Mucosa of descending colon (tissue), 3 donors: Measurements from ENCODE around the gene GDPD3. TPM values are rescaled to one million over a fixed set of nuclear protein-coding genes. Genes with fewer than 3 reads are reported as not detected.

Source experiments
- ATAC-seq: fragments of 200-7000 bp; cut with Tn5 transposase; one replicate; pipeline ENCODE4 v1.9.1; 2020; ENCODE audit warnings: mild to moderate bottlenecking, moderate library complexity
- DNase-seq, 3 donors: peaks; one replicate each; pipeline ENCODE4 v3.0.0-alpha.2; 2020
- H3K36me3 ChIP-seq: fragments of 200-600 bp; one replicate; pipeline ENCODE4 v1.8.0; 2021; ENCODE audit warnings: low read depth, mild to moderate bottlenecking
- H3K4me1 ChIP-seq: fragments of 200-600 bp; one replicate; pipeline ENCODE4 v1.8.0; 2021; ENCODE audit warnings: low read depth, mild to moderate bottlenecking
- H3K4me3 ChIP-seq: fragments of 200-600 bp; one replicate; pipeline ENCODE4 v1.8.0; 2021; ENCODE audit warnings: mild to moderate bottlenecking
- H3K9me3 ChIP-seq: fragments of 200-600 bp; one replicate; pipeline ENCODE4 v1.8.0; 2021; ENCODE audit warnings: mild to moderate bottlenecking
- intact Hi-C, 2 donors: fragments of 100-400 bp; cut with DNase I in 1 of 2; cut with micrococcal nuclease in 1 of 2; formaldehyde crosslinking; loops; one replicate each; pipeline versions ENCODE4 v1.11.0 to v1.11.1; 2022; cut with DNase I, micrococcal nuclease
- total RNA-seq, 3 donors: library from RNA; stranded (reverse); fragmentation: NEBNext Ultra II Directional in 2 of 3; extraction: Animal tissue kit (Norgen Biotek cat#: 25700) in 2 of 3; gene quantifications; one replicate each; pipeline versions ENCODE4 v1.2.1 to v1.2.4, GENCODE V29; 2021 to 2023
- TF ChIP-seq, protein P1 (sequence below): fragments of 200-600 bp; IDR thresholded peaks from one replicate; pipeline ENCODE4 v1.8.0; 2022; ENCODE audit warnings: antibody characterized with exemption, mild to moderate bottlenecking
- donor health status: DM: no; HTN: no; CAD: no; lungs with moderate emphysema.
- donor health status: DM: no; HTN: no; CAD: no.
- donor health status: DM: no; HTN: yes; CAD: no.

The GDPD3 gene
- total RNA-seq, 3 donors from 2014 or later = 29.6 to 75.3 (median 51.7) TPM

DNA sequence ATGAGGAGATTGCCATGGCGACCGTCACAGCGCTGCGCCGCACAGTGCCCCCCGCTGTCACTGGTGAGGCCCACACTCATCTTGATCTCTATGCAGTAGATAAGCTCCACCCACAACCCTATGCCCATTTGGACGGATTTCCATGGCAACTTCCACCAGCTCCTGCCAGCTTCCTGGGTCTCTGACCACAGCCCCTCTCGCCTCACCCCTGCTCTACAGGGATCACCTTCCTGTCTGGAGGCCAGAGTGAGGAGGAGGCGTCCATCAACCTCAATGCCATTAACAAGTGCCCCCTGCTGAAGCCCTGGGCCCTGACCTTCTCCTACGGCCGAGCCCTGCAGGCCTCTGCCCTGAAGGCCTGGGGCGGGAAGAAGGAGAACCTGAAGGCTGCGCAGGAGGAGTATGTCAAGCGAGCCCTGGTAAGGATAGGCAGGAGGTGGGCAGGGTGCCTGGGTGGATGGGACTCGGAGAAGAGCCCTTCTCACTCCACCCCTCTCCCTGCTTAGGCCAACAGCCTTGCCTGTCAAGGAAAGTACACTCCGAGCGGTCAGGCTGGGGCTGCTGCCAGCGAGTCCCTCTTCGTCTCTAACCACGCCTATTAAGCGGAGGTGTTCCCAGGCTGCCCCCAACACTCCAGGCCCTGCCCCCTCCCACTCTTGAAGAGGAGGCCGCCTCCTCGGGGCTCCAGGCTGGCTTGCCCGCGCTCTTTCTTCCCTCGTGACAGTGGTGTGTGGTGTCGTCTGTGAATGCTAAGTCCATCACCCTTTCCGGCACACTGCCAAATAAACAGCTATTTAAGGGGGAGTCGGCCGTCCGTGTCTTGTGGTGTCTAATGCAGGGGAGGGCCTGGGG, 43.5 kb downstream of the GDPD3 start:
- Histone ChIP-seq H3K4me3 (no peak overlapping the region), H3K4me1 (peaks cover 35% of the 10 kb centered on the region), H3K9me3 (no peaks in the 10 kb centered on the region), H3K36me3 (peaks cover 20% of the 10 kb centered on the region)
- ATAC-seq (no peak), DNase-seq (no peak)
- intact Hi-C loops = no loop called here
- TF ChIP-seq, protein P1, sequence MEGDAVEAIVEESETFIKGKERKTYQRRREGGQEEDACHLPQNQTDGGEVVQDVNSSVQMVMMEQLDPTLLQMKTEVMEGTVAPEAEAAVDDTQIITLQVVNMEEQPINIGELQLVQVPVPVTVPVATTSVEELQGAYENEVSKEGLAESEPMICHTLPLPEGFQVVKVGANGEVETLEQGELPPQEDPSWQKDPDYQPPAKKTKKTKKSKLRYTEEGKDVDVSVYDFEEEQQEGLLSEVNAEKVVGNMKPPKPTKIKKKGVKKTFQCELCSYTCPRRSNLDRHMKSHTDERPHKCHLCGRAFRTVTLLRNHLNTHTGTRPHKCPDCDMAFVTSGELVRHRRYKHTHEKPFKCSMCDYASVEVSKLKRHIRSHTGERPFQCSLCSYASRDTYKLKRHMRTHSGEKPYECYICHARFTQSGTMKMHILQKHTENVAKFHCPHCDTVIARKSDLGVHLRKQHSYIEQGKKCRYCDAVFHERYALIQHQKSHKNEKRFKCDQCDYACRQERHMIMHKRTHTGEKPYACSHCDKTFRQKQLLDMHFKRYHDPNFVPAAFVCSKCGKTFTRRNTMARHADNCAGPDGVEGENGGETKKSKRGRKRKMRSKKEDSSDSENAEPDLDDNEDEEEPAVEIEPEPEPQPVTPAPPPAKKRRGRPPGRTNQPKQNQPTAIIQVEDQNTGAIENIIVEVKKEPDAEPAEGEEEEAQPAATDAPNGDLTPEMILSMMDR = no peak

DNA sequence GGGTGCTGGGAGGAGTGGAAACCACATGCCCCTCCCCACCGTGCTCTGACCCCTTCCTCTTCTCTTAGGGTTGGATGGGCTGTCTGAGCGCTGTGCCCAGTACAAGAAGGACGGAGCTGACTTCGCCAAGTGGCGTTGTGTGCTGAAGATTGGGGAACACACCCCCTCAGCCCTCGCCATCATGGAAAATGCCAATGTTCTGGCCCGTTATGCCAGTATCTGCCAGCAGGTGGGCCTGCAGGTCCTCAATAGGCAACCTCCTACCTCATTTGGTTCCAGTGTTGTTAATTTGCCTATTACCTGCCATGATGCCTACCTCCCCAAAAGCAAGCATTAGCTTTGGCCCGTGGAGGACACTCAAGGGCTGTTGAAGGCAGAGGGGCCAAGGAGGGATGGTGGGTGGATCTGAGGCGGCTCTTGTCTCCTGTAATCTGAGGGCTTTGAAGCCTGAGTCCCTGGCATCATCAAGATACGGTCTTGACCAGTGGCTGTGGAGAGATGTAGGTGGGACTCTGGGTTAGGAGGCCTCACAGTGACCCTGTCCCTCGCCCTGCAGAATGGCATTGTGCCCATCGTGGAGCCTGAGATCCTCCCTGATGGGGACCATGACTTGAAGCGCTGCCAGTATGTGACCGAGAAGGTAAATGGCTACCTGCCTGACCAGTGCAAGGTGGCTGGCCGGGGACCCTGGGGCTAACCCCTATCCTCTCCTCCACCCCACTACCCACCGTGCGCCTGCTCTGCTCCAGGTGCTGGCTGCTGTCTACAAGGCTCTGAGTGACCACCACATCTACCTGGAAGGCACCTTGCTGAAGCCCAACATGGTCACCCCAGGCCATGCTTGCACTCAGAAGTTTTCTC, 44.4 kb downstream of the GDPD3 start:
- no peak for ATAC-seq
- Histone ChIP-seq H3K36me3 (peaks cover 20% of the 10 kb centered on the region), H3K4me3 (no peak overlapping the region), H3K4me1 (peaks cover 37% of the 10 kb centered on the region), H3K9me3 (no peaks in the 10 kb centered on the region)
- TF ChIP-seq, protein P1 = no peak
- intact Hi-C loops = no loop called here
- DNase-seq = peak in 1 of 3 donors; percentile 46

DNA sequence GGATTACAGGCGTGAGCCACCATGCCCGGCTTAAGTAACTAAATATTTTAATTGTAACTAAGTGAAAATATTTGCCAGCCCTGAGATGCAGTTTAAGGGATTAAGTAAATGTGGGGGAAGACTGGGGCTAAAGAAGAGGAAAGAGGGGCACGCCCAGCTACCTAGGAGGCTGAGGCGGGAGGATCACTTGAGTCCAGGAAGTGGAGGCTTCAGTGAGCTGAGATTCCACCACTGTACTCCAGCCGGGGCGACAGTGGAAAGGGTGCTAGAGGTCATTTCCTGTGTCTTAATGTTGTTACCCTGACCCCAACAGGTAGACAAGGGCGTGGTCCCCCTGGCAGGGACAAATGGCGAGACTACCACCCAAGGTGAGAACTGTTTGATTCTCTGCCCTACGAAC, 45.0 kb downstream of the GDPD3 start:
- intact Hi-C loops = no loop called here
- peaks cover 43% of the 10 kb centered on the region for H3K4me1 ChIP-seq
- TF ChIP-seq, protein P1 = no peak
- no peak overlapping the region for H3K4me3 ChIP-seq
- H3K9me3 ChIP-seq = no peaks in the 10 kb centered on the region
- peaks cover 20% of the 10 kb centered on the region for H3K36me3 ChIP-seq
- no peak for ATAC-seq
- DNase-seq = no peak

DNA sequence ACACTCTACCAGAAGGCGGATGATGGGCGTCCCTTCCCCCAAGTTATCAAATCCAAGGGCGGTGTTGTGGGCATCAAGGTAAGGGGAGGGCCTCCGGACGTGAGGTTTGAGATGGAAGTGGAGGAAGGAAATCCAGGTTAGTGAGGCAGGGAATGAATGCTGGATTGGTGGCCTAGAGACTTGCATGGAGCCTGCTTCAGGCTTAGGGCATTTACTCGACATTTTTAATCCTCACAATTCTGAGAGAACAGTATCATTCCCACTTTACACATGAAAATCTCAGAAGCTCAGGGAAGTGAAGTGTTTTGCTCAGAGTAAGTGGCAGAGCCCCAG, 45.8 kb downstream of the GDPD3 start:
- Histone ChIP-seq H3K36me3 (peaks cover 20% of the 10 kb centered on the region), H3K4me1 (peaks cover 45% of the 10 kb centered on the region), H3K4me3 (no peak overlapping the region), H3K9me3 (no peaks in the 10 kb centered on the region)
- intact Hi-C loops = no loop called here
- DNase-seq (no peak), ATAC-seq (no peak)
- TF ChIP-seq, protein P1 = no peak

DNA sequence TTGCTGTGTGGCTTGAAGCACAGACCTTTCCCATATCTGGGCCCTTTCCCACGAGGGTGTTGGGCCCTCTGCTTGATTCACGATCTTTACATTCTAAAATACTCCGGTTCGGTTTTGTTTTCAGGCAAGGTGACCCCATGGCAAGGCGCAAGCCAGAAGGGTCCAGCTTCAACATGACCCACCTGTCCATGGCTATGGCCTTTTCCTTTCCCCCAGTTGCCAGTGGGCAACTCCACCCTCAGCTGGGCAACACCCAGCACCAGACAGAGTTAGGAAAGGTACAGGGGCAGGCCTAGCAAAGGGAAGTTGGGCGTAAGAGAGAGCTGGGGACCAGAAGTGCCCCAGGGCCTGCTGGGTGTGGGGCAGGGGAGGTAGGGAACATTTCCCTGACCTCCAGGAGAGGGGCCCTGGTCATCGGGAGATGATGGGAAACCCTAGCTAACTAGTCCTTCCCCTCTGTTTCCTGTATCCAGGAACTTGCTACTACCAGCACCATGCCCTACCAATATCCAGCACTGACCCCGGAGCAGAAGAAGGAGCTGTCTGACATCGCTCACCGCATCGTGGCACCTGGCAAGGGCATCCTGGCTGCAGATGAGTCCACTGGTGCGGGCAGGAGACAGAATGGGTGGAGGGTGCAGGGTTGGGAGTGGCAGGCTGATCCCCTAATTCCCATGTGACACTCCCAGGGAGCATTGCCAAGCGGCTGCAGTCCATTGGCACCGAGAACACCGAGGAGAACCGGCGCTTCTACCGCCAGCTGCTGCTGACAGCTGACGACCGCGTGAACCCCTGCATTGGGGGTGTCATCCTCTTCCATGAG, 46.4 kb downstream of the GDPD3 start:
- Histone ChIP-seq H3K9me3 (no peaks in the 10 kb centered on the region), H3K4me1 (peaks cover 45% of the 10 kb centered on the region), H3K36me3 (peaks cover 20% of the 10 kb centered on the region), H3K4me3 (peak overlapping the region; percentile 96)
- ATAC-seq (no peak), DNase-seq (peak; percentile 56 to 68 (median 57))
- TF ChIP-seq, protein P1 = no peak
- intact Hi-C loops = no loop called here
